Fibroblast of villous mesenchyme (primary cell): Measurements from ENCODE around the gene SDC3. TPM values are rescaled to one million over a fixed set of nuclear protein-coding genes. Genes with fewer than 3 reads are reported as not detected.

ENCODE experiments used
- DNase-seq: peaks from one replicate; pipeline ENCODE4 v3.0.0-alpha.2; 2010; ENCODE audit warnings: low read depth
- H3K4me3 ChIP-seq: 2 replicates; pipeline ENCODE4 v1.5.1; 2011; ENCODE audit warnings: low read depth, mild to moderate bottlenecking, low read length
- total RNA-seq: library from RNA; depleted of rRNA; stranded (reverse); fragments of >200 nt; gene quantifications from 2 replicates; pipeline ENCODE4 v1.2.3, GENCODE V29; 2012
- TF ChIP-seq, protein P1 (sequence below): IDR thresholded peaks from 2 replicates; pipeline ENCODE4 v1.5.1; 2012; ENCODE audit warnings: low read depth, mild to moderate bottlenecking, low read length; ENCODE audit not compliant: insufficient read depth

SDC3 gene
- total RNA-seq, 1 donor, result 16.8 TPM

DNA sequence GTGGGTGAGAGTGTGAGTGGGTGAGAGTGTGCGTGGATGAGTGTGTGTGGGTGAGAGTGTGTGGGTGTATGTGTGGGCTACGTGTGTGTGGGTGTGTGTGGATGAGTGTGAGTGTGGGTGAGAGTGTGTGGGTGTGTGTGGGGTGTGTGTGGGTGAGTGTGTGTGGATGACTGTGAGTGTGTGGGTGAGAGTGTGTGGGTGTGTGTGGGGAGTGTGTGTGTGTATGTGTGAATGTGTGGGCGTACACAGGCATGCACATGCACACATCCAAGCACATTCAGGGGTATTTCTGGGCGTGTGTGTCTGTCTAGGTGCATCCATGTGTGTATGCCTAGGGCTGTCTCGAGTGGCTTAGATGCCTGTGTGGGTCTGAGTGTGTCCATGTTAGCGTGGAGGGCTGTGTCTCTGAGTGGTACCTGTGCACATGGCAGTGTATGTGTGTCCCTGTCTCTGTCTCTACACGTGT, 14.0 kb downstream of the SDC3 start:
- H3K4me3 ChIP-seq, result no peak overlapping the region
- DNase-seq, result no peak
- TF ChIP-seq, protein P1, sequence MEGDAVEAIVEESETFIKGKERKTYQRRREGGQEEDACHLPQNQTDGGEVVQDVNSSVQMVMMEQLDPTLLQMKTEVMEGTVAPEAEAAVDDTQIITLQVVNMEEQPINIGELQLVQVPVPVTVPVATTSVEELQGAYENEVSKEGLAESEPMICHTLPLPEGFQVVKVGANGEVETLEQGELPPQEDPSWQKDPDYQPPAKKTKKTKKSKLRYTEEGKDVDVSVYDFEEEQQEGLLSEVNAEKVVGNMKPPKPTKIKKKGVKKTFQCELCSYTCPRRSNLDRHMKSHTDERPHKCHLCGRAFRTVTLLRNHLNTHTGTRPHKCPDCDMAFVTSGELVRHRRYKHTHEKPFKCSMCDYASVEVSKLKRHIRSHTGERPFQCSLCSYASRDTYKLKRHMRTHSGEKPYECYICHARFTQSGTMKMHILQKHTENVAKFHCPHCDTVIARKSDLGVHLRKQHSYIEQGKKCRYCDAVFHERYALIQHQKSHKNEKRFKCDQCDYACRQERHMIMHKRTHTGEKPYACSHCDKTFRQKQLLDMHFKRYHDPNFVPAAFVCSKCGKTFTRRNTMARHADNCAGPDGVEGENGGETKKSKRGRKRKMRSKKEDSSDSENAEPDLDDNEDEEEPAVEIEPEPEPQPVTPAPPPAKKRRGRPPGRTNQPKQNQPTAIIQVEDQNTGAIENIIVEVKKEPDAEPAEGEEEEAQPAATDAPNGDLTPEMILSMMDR, result no peak

- TF ChIP-seq, protein P1, result no peak
Measured at GRCh38 chr1:30893776-30894507, 14.6 kb downstream of the SDC3 start.

DNA sequence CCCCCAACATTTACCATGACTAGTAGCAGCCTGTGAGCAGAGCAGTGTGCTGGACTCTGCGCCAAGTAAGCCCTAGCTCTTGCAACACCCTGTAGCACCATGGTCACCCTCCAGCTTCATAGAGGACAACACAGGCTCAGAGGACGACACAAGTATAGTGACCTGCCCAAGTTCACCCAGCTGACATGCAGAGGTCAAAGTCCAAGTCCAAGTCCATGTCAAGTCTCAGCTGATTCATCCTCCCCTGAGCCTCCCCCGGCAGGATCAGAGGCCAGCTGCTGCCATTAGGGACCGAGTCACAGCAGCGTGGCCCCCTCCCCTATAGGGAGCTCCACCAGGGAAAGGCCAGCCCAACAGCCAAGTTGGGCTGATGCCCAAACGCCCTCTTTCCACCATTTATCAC, 15.9 kb downstream of the SDC3 start:
- no peak for DNase-seq
- TF ChIP-seq, protein P1, result no peak
- no peak overlapping the region for H3K4me3 ChIP-seq

More at GRCh38 chr1:30893776-30894507, 14.6 kb downstream of the SDC3 start:
- DNase-seq, result no peak
- H3K4me3 ChIP-seq, result no peak overlapping the region

GRCh38 chr1:30891227-30891552, 17.4 kb downstream of the SDC3 start:
- TF ChIP-seq, protein P1, result no peak
- no peak overlapping the region for H3K4me3 ChIP-seq
- DNase-seq, result no peak

- DNase-seq, result no peak
- TF ChIP-seq, protein P1, result no peak
- no peak overlapping the region for H3K4me3 ChIP-seq
Measured at GRCh38 chr1:30890502-30891226, 17.9 kb downstream of the SDC3 start.

- TF ChIP-seq, protein P1, result no peak
- H3K4me3 ChIP-seq, result no peak overlapping the region
- DNase-seq, result no peak
Measured at GRCh38 chr1:30889511-30889910, 19.0 kb downstream of the SDC3 start.

DNA sequence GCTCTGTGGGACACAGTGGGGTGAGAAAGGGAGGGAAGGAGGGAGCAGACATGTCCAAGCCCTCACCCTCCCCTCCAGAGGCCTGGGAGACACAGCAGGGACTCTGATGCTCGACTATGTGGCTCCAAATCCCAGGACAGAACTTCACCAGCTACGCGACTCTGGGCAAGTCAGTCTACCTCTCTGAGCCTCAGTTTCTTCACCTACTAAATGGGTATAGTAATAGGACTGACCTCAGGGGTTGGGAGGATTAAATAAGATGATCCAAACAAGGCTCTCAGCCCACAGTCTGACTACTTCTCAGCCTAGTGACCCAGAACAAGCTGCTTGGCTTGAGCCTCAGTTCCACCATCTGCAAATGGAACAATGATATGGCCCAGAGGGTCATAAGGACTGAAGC, 19.6 kb downstream of the SDC3 start:
- no peak overlapping the region for H3K4me3 ChIP-seq
- TF ChIP-seq, protein P1, result no peak
- DNase-seq, result no peak
